B cell (primary cell): ENCODE data around the gene FBN1. TPM values are rescaled to one million over a fixed set of nuclear protein-coding genes. Genes with fewer than 3 reads are reported as not detected.

Source experiments
- ATAC-seq: fragments of 200-7000 bp; cut with Tn5 transposase; one replicate; pipeline ENCODE4 v1.10.0; 2021; ENCODE audit warnings: low read depth, mild to moderate bottlenecking, moderate number of reproducible peaks, moderate library complexity
- CTCF ChIA-PET: fragments of 350-600 bp; sonication (Branson Sonifier 250); formaldehyde crosslinking; loops from one replicate; lab custom pipeline; 2021; ENCODE audit warnings: antibody characterized with exemption, inconsistent platforms; lab: Charles Lee
- POLR2A ChIA-PET: fragments of 350-600 bp; sonication (Branson Sonifier 250); formaldehyde crosslinking; loops from one replicate; lab custom pipeline; 2021; ENCODE audit warnings: antibody characterized with exemption; lab: Charles Lee
- DNase-seq: peaks from one replicate; pipeline ENCODE4 v3.0.0; 2013
- H2AFZ ChIP-seq: 2 replicates; pipeline ENCODE4 v1.6.1; 2012; ENCODE audit warnings: mild to moderate bottlenecking, low read depth, low read length; ENCODE audit not compliant: insufficient read depth, poor library complexity, severe bottlenecking
- H3K27ac ChIP-seq, 2 donors: 1 replicate in 1 of 2; 2 replicates in 1 of 2; pipeline ENCODE4 v1.5.1; 2012 to 2013; ENCODE audit warnings: low read length in 2 of 2, mild to moderate bottlenecking in 2 of 2, moderate library complexity in 1 of 2
- H3K27me3 ChIP-seq, 4 experiments: fragments of 200-600 bp in 1 of 4; sonication (generic) in 1 of 4; replicated peaks in 1 of 4; 1 replicate in 2 of 4; 2 replicates in 2 of 4; pipeline versions ENCODE4 v1.6.1 to v1.7.0; 2013 to 2016; ENCODE audit warnings: low read length in 3 of 4, mild to moderate bottlenecking in 2 of 4, mixed read lengths in 1 of 4, moderate library complexity in 1 of 4; ENCODE audit not compliant: insufficient read depth in 4 of 4, control insufficient read depth in 3 of 4; ENCODE audit errors: control extremely low read depth in 1 of 4
- H3K36me3 ChIP-seq, 2 experiments: replicated peaks in 1 of 2; 1 replicate in 1 of 2; 2 replicates in 1 of 2; pipeline versions ENCODE4 v1.6.1 to v1.7.1; 2013; ENCODE audit warnings: low read length in 1 of 2; ENCODE audit not compliant: insufficient read depth in 2 of 2, control insufficient read depth in 1 of 2; ENCODE audit errors: control extremely low read depth in 1 of 2, extremely low read depth in 1 of 2
- H3K4me1 ChIP-seq, 2 donors: fragments of 200-600 bp in 1 of 2; sonication (generic) in 1 of 2; 1 replicate in 1 of 2; 2 replicates in 1 of 2; pipeline versions ENCODE4 v1.5.1 to v1.6.1; 2013 to 2017; ENCODE audit warnings: low read length in 2 of 2; ENCODE audit not compliant: control insufficient read depth in 2 of 2, insufficient read depth in 2 of 2
- H3K4me2 ChIP-seq: replicated peaks from 2 replicates; pipeline ENCODE3; 2012; ENCODE audit warnings: mild to moderate bottlenecking, low read depth, low read length; ENCODE audit not compliant: poor library complexity, severe bottlenecking
- H3K4me3 ChIP-seq, 5 experiments: fragments of 200-600 bp in 1 of 5; sonication (generic) in 1 of 5; 1 replicate in 3 of 5; 2 replicates in 2 of 5; pipeline versions ENCODE4 v1.5.1 to v1.7.0; 2011 to 2016; ENCODE audit warnings: low read length in 4 of 5, mild to moderate bottlenecking in 4 of 5, low read depth in 2 of 5, control low read depth in 1 of 5, moderate library complexity in 1 of 5; ENCODE audit not compliant: insufficient read depth in 1 of 5; ENCODE audit errors: control extremely low read depth in 1 of 5, extremely low read depth in 1 of 5
- H3K79me2 ChIP-seq: fragments of 200-600 bp; sonication (generic); one replicate; pipeline ENCODE4 v1.6.0; 2016; ENCODE audit warnings: low read length; ENCODE audit not compliant: control insufficient read depth, insufficient read depth
- H3K9ac ChIP-seq: fragments of 200-600 bp; sonication (generic); 2 replicates; pipeline ENCODE4 v1.6.1; 2017; ENCODE audit warnings: mild to moderate bottlenecking, low read length, moderate library complexity
- H3K9me3 ChIP-seq, 3 donors: one replicate each; pipeline versions ENCODE4 v1.6.1 to v1.7.1; 2013; ENCODE audit warnings: low read length in 2 of 3; ENCODE audit not compliant: control insufficient read depth in 2 of 3, insufficient read depth in 1 of 3; ENCODE audit errors: control extremely low read depth in 1 of 3
- H4K20me1 ChIP-seq: 2 replicates; pipeline ENCODE4 v1.6.0; 2012; ENCODE audit warnings: mild to moderate bottlenecking, low read length; ENCODE audit not compliant: insufficient read depth, control insufficient read depth, poor library complexity, severe bottlenecking
- H3K27ac Mint-ChIP-seq: one replicate; pipeline ENCODE4 v1.8.0; 2021; ENCODE audit warnings: mixed read lengths
- H3K27me3 Mint-ChIP-seq: one replicate; pipeline ENCODE4 v1.8.0; 2021; ENCODE audit warnings: mixed read lengths
- H3K4me1 Mint-ChIP-seq: one replicate; pipeline ENCODE4 v1.8.0; 2021; ENCODE audit warnings: mixed read lengths
- H3K4me3 Mint-ChIP-seq: one replicate; pipeline ENCODE4 v1.8.0; 2021; ENCODE audit warnings: mixed read lengths
- H3K9me3 Mint-ChIP-seq: one replicate; pipeline ENCODE4 v1.8.0; 2022; ENCODE audit warnings: mixed read lengths; ENCODE audit not compliant: insufficient read depth
- CTCF ChIP-seq: fragments of 200-600 bp; IDR thresholded peaks from one replicate; pipeline ENCODE4 v1.8.0; 2022; ENCODE audit warnings: antibody characterized with exemption, mild to moderate bottlenecking
- EZH2 ChIP-seq: IDR thresholded peaks from 2 replicates; pipeline ENCODE4 v1.6.1; 2012; ENCODE audit warnings: borderline replicate concordance, low read depth, mild to moderate bottlenecking, moderate library complexity, low read length; ENCODE audit not compliant: insufficient read depth, poor library complexity, severe bottlenecking
- WGBS: methylation state at CpG from one replicate; pipeline ENCODE4 v1.1.5; 2013; ENCODE audit warnings: missing lambda C conversion rate; ENCODE audit not compliant: insufficient coverage; 5-methylcytosine and 5-hydroxymethylcytosine counted together
- intact Hi-C: fragments of 100-400 bp; cut with micrococcal nuclease; formaldehyde crosslinking; loops from one replicate; pipeline ENCODE4 v1.10.0; 2022
- polyA plus RNA-seq: library from polyadenylated mRNA; depleted of rRNA; stranded (reverse); fragments of >200 nt; gene quantifications from 2 replicates; pipeline ENCODE4 v1.2.3, GENCODE V29; 2012
- total RNA-seq, 2 donors: library from RNA; stranded (reverse); fragments of 120-200 nt in 1 of 2; gene quantifications; 1 replicate in 1 of 2; 2 replicates in 1 of 2; pipeline versions ENCODE4 v1.2.3 to v1.2.4, GENCODE V29; 2013 to 2022

The FBN1 gene
- total and polyA plus RNA-seq, 2 donors (not counting 1 experiment from before 2014, with no cell fraction given): 0.15 to 0.25 TPM

- CTCF ChIA-PET: no interaction called here
- H3K27ac ChIP-seq: no peak overlapping the region
- H3K4me2 ChIP-seq: no peak overlapping the region
- Mint-ChIP-seq H3K27me3 (no peaks in the 10 kb centered on the region), H3K27ac (no peak overlapping the region), H3K4me3 (no peak overlapping the region), H3K9me3 (no peaks in the 10 kb centered on the region), H3K4me1 (no peaks in the 10 kb centered on the region)
- no peak for DNase-seq
- TF ChIP-seq EZH2 (no peak), CTCF (no peak)
- H3K9me3 ChIP-seq: no peaks in the 10 kb centered on the region
- H2AFZ ChIP-seq: no peak overlapping the region
- H3K4me1 ChIP-seq: no peaks in the 10 kb centered on the region
- no CpG with 5 or more reads among the region's 2 CpGs for WGBS
- H3K4me3 ChIP-seq: no peak overlapping the region
- no peaks in the 10 kb centered on the region for H3K36me3 ChIP-seq
- no peak overlapping the region for H3K9ac ChIP-seq
- no peaks in the 10 kb centered on the region for H4K20me1 ChIP-seq
- POLR2A ChIA-PET: no interaction called here
- H3K79me2 ChIP-seq: no peaks in the 10 kb centered on the region
- no peak for ATAC-seq
- H3K27me3 ChIP-seq: no peaks in the 10 kb centered on the region
- intact Hi-C loops: no loop called here
Observed at GRCh38 chr15:48475600-48476395, 169.7 kb downstream of the FBN1 start.

GRCh38 chr15:48473667-48474066 is 171.8 kb downstream of the FBN1 start:
- no CpG with 5 or more reads among the region's 2 CpGs for WGBS
- ATAC-seq (no peak), DNase-seq (no peak)
- Histone ChIP-seq H3K4me1 (no peaks in the 10 kb centered on the region), H2AFZ (no peak overlapping the region), H3K4me3 (no peak overlapping the region), H3K27ac (no peak overlapping the region), H3K36me3 (no peaks in the 10 kb centered on the region), H3K27me3 (no peaks in the 10 kb centered on the region), H3K9me3 (no peaks in the 10 kb centered on the region), H4K20me1 (no peaks in the 10 kb centered on the region), H3K9ac (no peak overlapping the region), H3K4me2 (no peak overlapping the region), H3K79me2 (no peaks in the 10 kb centered on the region)
- Mint-ChIP-seq H3K27ac (no peak overlapping the region), H3K4me1 (no peaks in the 10 kb centered on the region), H3K9me3 (no peaks in the 10 kb centered on the region), H3K27me3 (no peaks in the 10 kb centered on the region), H3K4me3 (no peak overlapping the region)
- POLR2A ChIA-PET: no interaction called here
- TF ChIP-seq EZH2 (no peak), CTCF (no peak)
- intact Hi-C loops: no loop called here
- CTCF ChIA-PET: no interaction called here
